NCI-H526 (cell line): ENCODE data around the gene EDC3.
"Not testable (repeated sequence)": the region's sequence is repeated elsewhere in the genome, so short reads cannot be mapped to it uniquely, and the experiment has no call there.

Experiments
- DNase-seq, 2 experiments: peaks; one replicate each; lab custom pipeline; 2025; lab: John Stamatoyannopoulos, UW

EDC3 gene

DNA sequence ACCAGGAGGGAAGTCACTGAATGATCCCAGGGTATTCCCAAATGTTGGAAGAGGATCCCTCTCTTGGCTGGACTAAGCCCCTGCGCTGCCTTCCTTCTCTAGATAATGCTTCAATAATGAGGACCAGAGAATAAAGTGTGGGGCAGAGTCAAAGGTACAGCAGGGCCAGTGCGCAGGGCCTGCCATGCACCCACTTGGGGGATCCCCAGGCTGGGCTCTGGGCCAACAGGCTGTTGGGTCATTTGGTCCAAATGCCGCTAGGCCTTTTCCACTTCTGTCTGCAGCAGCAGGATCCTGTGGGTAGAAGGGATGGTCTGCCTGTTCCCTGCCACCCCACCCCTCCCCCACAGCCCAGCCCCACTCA lies 85.9 kb downstream of the EDC3 start:
- no peak for DNase-seq

DNA sequence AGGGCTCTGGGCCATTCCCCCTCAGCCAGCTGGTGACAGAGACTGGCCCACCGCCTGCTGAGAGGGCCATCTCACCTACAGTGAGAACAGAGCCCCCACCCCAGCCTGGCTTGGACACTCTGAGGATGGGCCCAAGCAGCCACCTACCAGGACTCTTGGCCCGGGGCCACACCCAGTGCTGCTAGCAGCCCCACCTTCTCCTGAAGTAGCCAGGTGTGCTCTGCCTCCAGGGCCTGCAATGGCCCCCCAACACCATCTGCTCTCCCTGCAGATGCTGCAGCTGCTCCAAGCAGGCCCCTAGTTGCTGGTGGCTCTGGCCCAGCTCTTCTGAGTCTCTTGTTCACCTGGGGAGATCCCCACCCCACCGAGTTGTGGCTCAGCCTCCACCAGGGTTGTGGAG lies 87.0 kb downstream of the EDC3 start:
- DNase-seq: no peak

DNA sequence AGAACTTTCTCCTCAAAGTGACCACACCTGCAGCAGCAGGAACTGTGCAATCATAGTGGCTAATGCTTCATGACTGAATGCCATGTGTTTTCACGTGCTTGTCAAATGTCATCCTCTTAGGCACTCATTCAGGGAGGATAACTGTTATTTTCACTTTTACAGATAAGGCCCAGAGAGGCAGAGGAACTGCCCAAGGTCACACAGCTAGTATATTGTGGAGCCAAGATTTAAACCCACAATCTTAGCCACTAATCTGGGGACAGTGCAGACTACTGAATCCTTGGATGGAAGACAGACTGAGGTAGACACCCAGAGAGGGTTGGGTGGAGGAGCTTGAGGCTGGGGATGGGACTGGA lies 90.1 kb downstream of the EDC3 start:
- no peak for DNase-seq

DNA sequence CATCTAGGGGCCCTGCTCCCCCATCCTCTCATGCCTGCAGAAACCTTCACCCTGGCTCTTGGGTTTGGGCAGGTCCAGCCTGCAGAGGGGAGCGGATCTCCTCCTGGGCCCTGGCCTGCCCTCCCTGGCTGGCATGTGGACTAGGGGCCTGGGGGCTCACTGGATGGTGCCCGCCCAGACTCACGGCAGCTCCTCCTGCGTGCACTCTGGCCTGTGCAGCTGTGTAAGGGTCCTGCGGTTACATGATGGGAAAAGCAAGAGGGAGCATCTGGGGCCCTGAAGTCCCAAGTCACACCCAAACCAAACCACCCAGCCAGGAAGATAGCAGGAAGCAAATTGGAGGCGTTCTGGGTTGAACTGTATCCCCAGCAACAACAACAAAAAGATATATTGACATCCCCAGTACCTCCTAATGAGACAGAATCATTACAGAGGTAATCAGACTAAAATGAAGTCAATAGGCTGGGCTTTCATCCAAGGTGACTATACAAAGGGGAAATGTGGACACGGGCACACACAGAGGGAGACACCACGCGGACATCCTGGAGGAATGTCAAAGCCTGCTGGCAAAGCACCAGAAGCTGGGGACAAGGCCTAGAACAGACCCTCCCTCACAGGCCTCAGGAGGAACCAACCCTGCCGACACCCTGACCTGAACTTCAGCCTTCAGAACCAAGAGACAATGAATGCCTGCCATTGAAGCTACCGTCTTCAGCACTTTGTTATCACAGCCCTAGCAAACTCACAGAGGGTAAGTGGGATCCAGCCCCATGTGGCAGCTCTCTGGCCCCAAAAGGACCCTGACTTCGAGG lies 90.6 kb downstream of the EDC3 start:
- DNase-seq: no peak

DNA sequence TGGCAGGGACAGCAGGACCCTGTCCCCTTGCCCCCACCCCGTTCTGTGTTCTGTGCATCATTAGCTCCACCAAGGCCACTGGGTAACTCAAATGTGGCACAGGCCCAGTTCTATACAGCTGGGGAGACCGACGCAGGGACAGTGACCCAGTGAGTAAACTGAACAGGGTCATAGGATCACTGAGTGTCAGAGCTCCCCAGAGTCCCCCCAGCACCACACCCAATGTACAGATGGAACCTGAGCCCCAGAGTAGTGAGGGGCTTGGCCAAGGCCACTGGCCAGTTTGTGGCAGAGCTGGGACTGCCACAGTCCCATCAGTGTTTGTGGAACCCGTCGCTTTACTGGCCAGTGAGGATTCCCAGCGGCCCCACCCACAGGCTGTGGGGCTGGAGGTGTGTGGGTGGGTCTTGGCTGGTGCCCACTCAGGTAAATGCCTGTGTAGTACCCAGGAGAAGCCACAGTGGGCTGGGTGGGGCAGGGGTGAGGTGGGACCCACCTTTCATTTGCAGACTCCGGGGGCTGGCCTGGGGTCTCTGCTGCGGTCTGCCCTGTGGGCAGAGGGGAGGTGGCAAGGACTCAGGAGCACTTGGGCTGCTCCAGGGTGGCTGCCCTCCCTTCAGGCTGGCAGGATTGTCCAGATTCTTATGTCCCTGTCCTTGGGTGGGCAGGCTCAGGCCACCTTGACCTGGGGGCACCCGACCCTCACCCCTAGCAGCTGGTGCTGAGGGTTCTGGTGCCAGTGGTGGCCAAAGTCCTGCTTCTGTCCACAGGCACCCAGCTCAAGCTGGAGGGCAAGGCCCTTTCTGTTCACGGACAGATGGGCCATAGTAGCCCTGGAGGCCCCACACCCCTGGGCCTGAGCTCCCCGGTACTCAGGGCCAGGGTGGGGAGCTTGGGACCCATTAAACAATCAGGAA lies 91.8 kb downstream of the EDC3 start:
- DNase-seq: no peak

DNA sequence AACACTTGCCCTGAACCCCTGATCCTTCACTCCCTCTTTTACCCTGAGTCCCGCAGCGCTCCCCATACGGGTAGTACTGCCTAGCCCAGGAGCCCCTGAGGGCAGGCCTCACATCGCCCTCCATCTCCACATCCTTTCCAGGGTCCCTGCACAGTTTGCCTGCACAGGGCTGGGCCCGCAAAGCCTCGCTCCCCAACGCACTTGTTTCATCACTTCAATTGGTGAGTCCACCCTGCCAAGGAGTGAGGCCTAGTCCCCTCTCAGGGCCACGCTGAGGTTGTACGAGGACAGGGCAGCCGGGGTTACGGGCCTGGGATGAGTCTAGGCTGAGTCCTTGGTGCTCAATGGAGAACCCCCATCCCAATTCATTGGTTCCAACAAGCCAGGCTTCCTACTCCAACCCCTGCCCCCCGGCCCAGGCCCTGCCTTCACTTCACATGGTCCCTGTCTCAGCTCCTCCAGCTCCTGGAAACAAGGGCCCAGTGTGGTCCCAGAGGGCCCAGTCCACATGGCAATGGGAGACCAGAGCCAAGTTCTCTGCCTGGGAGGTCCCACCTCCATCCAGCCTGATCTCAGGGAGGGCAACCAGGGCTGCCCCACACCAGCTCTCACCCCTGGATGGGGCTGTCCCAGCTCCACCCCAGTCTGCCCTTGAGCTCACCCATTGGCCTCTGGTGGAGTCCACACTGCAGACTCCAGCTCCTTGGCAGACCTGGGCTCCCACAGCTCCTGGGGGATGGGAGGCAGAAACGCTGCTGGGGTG lies 92.6 kb downstream of the EDC3 start:
- DNase-seq: no peak

DNA sequence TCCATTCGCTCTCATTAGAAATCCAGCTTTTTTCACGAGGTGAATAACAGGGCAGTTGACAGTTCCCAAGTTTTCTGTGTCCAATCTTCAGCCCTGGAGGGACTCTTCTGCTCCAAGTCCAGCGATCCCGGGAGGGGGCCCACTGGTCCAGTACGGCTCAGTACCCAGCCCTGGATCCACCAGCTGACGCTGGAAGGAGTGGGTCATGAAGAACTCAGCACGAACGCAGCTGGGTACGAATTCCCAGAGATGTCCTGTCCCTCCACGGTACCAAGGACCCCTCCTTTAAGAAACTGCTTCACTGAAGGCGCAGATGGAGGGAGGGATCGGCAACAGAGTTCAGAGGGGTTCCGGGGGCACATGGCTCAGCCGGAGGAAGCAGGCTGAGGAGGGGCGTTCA lies 96.7 kb downstream of the EDC3 start:
- no peak for DNase-seq

DNA sequence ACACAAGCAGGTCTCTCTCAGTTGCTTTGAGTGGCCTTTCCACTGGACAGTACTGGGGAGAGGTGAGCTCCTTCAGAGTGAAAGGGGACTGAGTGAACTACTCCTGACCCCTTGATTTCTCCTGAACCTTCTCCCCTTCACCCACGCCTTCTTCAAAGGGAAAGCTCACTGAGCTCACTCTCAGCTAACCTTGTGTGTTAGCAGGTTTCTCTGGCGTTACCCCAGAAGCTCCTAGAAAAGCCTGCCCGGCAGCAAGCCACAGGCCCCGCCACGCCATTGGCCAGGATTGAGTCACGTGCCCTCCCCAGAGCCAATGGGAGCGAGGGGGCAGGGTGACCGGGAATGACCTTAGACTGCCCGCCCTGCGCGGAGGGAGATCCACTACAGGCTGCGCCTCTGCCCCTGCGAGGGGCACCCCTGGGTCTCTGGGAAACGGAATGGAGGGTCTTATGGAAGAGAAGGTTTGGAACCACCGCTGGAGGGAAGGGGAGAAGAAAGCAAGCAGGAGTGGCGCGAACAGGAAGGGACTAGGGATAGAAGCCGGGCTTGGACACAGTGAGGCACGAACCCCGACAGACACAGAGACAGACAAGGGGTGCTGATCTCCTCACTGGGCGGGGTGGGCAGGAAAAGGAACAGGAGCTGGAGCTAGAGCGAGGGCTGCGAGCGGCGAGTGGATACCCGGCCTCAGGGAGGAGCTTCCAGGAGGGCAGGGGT lies 97.5 kb downstream of the EDC3 start:
- DNase-seq: peak; percentile 73 to 94

DNA sequence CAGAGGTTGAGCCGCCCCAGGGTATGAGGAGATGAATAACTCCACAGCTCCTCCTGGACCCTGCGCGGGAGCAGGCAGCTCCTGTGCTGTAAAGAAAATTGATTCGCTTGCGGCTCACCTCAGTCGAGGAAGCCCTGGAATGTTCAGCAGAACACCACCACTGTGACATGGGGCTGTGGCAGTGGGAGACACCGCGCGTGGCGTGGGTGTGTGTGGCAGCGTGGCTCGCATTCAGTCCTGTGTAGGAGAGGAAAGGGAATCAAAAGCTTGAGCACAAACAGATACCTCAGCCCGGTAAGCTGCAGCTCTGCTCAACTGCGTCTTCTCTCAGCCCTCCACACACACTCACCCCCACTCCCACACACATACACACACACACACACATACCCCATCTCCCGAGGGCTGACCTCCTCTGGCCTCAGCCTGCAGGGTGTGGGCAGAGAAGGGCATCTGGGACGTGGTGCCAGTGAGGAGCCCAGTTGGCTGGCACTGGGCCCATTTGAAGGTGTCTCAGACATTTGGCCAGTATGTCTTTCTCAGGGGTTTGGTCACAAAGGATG lies 98.6 kb downstream of the EDC3 start:
- not testable (repeated sequence) for DNase-seq

DNA sequence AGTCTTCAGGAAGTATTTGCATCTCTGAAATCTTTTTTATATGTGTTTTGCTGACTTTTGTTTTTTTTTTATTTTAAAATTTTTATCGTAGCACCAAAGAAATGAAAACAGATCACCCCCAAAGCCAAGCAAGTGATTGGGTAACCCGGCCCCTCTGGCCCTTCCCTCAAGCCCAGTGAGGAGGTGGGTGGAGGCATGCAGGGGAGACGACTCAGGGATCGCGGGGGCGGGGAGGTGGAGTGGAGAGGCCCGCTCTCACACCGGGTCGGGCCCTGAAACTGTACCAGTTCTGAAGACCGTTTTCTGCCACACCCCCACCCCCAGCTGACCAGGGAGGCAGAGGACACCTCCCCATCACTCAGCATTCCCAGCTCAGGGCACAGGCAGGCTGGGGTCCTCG lies 99.1 kb downstream of the EDC3 start:
- not testable (repeated sequence) for DNase-seq

DNA sequence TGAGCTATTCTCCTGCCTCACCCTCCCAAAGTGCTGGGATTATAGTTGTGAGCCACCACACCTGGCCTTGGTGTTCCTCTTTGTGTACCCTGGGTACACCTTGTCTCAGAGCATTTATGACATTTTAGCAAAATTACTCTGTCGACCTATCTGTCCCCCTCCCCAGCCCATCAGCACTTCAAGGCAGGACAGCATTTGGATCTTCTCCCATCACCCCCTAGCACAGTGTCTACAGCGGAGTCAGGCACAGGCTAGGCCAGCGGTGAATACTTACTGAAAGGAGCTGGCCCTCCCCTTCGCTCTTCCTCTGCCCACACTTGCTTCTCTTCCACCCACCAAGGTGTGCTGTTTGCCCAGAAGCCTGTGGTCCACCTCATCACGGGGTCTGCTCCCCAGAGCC lies 100.6 kb downstream of the EDC3 start:
- no peak for DNase-seq

DNA sequence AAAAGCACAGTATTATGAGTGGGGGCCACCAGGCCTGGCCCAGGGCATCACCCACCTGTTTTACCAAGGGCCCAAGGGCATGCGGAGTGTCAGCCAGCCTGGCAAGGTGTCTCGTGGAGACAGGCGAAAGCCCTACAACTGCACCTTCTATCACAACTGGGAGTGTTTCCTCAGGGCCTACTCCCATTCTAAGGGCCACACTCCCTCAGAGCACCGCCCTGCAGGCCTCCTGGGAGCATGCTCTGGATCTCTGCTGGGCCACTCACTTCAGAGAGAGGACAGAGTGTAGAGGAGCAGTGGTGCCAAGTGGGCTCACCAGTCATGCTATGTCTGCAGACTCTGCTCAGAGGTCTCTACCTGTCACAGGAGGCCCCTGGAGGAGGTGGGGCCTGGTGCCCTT lies 101.4 kb downstream of the EDC3 start:
- DNase-seq: no peak

DNA sequence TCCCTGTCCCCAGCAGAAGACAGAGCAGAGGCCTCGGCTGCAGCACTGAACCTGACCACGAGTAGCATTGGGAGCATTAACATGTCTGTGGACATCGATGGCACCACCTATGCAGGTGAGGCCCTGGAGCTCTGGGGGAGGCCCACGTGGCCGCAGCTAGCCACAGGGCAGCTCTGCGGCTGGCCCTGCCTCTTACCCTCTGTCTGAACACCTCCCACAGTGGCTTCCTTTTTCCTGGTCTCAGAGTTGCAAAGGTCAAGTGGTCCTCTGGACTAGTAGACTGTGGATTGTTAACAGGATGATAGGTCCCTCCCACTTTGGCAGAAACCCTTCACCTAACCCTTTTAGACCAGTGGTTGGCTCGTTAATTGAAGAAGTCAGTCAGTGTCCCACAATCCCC lies 102.7 kb downstream of the EDC3 start:
- no peak for DNase-seq

DNA sequence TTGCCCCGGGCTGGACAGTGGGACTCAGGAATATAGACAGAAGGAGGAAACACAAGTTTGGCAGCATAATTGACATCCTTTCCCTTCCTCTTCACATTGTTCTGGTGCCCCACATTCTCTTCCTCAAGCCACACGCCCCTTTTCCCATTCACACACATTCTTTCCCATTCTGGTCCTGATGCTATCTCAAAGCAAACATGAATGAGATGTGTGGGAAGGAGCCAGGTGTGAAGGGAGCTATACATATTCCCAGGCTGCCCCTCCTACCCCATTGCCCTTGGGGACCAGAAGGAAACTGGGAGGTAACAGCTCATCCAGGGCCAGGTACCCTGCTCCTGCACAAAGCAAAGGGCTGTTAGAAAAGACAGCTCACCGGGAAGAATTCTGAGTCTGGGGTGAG lies 103.6 kb downstream of the EDC3 start:
- no peak for DNase-seq

DNA sequence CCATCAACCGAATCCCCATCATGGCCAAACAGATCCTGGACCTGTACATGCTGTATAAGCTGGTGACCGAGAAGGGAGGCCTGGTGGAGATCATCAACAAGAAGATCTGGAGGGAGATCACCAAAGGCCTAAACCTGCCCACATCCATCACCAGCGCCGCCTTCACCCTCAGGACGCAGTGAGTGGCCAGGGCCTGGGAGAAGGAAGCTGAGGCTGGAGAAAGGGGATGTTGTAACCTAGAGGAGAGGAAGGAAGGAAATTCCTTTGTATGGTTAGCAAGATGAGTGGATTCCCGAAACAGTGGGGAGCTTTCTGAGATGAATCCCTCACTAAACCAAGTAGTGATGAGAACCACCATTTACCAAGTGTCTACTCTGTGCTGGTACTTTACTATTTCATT lies 106.0 kb downstream of the EDC3 start:
- DNase-seq: no peak

DNA sequence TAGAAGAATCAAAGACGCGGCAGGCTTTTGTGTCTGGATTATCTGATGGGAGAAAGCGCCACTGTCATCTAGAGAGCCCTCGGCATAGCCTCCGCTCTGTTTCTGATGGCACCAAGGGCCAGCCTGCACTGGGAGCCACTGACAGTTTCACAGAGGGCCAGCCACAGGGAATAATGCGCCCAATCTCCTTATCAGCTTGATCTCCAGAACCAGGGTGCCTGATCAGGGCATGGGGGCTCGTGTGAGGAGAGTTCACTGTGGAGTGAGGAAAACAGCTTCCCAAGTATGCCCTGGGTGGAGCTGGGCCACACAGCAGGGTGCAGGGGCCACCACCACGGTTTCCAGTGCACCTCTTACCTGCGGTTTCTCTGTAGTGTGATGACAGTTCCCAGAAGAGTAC lies 110.0 kb downstream of the EDC3 start:
- DNase-seq: no peak

DNA sequence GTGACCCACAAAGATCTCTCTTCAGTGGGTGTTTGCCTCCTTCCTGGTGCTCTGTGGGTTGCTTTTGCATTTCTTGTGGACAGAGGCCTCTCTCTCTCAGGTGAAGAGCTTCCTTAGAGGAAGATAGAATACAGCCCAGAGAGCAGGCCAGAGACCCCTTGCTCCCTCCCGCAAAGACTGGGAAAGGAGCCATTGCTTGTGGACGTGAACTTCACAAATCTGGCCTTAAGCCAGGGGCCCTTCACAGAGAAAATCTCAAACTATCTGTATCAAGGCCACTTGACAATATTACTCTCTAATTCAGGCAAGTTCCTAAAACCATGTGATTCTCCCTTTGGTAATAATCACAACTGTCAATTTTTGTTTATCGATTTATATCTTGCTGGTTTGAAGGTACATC lies 110.6 kb downstream of the EDC3 start:
- no peak for DNase-seq

DNA sequence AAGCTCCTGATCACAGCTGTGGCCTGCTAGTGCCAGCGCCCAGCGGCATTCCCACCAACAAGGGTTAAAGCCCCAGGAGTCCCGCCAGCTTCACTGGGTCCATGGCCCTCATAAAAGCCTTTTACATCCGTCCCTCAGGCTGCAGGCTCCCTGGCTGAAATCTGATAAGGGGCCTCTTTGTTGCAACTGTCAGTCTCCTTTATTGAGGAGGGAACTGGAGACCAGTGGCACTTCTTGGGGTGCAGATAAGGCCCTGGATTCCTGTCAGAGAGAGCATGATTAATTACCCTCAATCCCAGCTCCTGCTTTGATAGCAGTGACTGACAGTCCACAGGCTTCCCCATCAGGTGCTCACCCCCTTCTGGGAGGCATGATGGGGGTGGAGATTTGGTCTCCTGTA lies 111.0 kb downstream of the EDC3 start:
- no peak for DNase-seq

DNA sequence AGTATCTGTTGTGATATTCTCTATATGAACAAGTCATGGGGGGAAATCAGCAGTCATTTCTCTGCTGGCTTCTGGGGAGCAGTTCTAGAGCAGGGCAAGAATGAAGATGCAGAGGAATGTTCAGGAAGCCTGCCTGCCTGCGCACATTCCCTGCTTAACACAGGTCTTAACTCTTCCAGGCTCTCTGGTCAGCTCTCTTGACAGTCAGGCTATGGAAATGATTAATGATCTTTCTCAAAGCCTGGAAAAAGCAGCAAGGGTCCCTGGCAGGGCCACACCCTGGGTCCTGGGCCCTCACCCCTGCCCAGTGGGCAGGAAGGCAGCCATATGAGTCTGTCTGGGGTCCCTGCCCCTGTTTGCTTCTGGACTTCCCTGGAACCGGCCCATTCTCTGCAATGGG lies 111.6 kb downstream of the EDC3 start:
- DNase-seq: no peak
